K562 (cell line): ENCODE results near the gene PRKCE. TPM values are rescaled to one million over a fixed set of nuclear protein-coding genes. Genes with fewer than 3 reads are reported as not detected.

Experiments used
- ATAC-seq: fragments of 200-7000 bp; cut with Tn5 transposase; 3 replicates; pipeline ENCODE4 v1.9.1; 2020; ENCODE audit warnings: moderate library complexity
- BruUV-seq: library from RNA; stranded (reverse); fragments of 400-500 nt; replicated peaks from 2 replicates; lab custom pipeline; 2021; lab: Mats Ljungman, UMichigan
- CTCF ChIA-PET: fragments of 300-600 bp; formaldehyde crosslinking; extraction: SDS; loops from one replicate; lab custom pipeline; 2021; ENCODE audit warnings: low intra/inter-chr PET ratio; lab: Yijun Ruan, JAX
- POLR2A ChIA-PET: fragments of 300-600, 350-650 bp; sonication (Branson Sonifier 250); formaldehyde crosslinking; extraction: SDS; loops from one replicate; lab custom pipeline; 2021; ENCODE audit warnings: antibody characterized with exemption, inconsistent platforms; lab: Yijun Ruan, JAX
- DNase-seq, 4 experiments: peaks; one replicate each; pipeline versions ENCODE4 v3.0.0 to v3.0.0-alpha.2; 2011 to 2018; ENCODE audit warnings: low spot score in 3 of 4, mixed read lengths in 3 of 4; ENCODE audit errors: extremely low read depth in 1 of 4
- FAIRE-seq: peaks from 2 replicates; lab custom pipeline; 2011; peaks lifted over from hg19 to GRCh38; lab: Jason Lieb, UNC
- H2AFZ ChIP-seq: 2 replicates; pipeline ENCODE4 v1.6.0; 2011; ENCODE audit warnings: low read depth, low read length, control low read depth, inconsistent platforms
- H3K27ac ChIP-seq: fragments of 200-600 bp; 3 replicates; pipeline ENCODE4 v1.8.0; 2011; ENCODE audit warnings: low read depth, mild to moderate bottlenecking, control low read depth, inconsistent platforms, low read length, moderate library complexity, mixed read lengths; ENCODE audit errors: extremely low read depth
- H3K27me3 ChIP-seq, 2 experiments: fragments of 300-600 bp in 1 of 2; 2 replicates in 1 of 2; 3 replicates in 1 of 2; pipeline versions ENCODE4 v1.6.0 to v1.8.0; 2011; ENCODE audit warnings: inconsistent platforms in 2 of 2, low read length in 2 of 2, mild to moderate bottlenecking in 1 of 2, mixed read lengths in 1 of 2, moderate library complexity in 1 of 2; ENCODE audit not compliant: control insufficient read depth in 2 of 2, insufficient read depth in 2 of 2
- H3K36me3 ChIP-seq: fragments of 300-600 bp; 3 replicates; pipeline ENCODE4 v1.8.0; 2011; ENCODE audit warnings: mild to moderate bottlenecking, low read length, inconsistent platforms; ENCODE audit not compliant: control insufficient read depth, insufficient read depth
- H3K4me1 ChIP-seq, 2 experiments: fragments of 200-600 bp in 1 of 2; replicated peaks in 1 of 2; 2 replicates in 1 of 2; 3 replicates in 1 of 2; pipeline versions ENCODE4 v1.5.1 to v1.8.0; 2011; ENCODE audit warnings: inconsistent platforms in 2 of 2, low read length in 2 of 2, mild to moderate bottlenecking in 1 of 2, mixed read lengths in 1 of 2, moderate library complexity in 1 of 2; ENCODE audit not compliant: control insufficient read depth in 2 of 2, insufficient read depth in 2 of 2
- H3K4me2 ChIP-seq: 2 replicates; pipeline ENCODE4 v1.6.1; 2011; ENCODE audit warnings: low read length, control low read depth, inconsistent platforms, mixed read lengths; ENCODE audit not compliant: insufficient read depth
- H3K4me3 ChIP-seq: fragments of 200-600 bp; sonication (generic), shearing (Covaris generic); 2 replicates; pipeline ENCODE4 v1.5.1; 2016; ENCODE audit warnings: control low read depth, inconsistent platforms
- H3K79me2 ChIP-seq: fragments of 200-600 bp; 3 replicates; pipeline ENCODE4 v1.8.0; 2011; ENCODE audit warnings: low read length, inconsistent platforms; ENCODE audit not compliant: control insufficient read depth, insufficient read depth
- H3K9ac ChIP-seq, 2 experiments: 2 replicates each; pipeline versions ENCODE4 v1.6.0 to v1.6.1; 2011; ENCODE audit warnings: low read depth in 2 of 2, low read length in 2 of 2, control low read depth in 1 of 2, inconsistent platforms in 1 of 2, mild to moderate bottlenecking in 1 of 2, mixed read lengths in 1 of 2; ENCODE audit not compliant: insufficient read depth in 1 of 2
- H3K9me1 ChIP-seq: one replicate; pipeline ENCODE4 v1.6.0; 2011; ENCODE audit warnings: inconsistent platforms, mild to moderate bottlenecking, low read length, moderate library complexity; ENCODE audit not compliant: control insufficient read depth, insufficient read depth
- H3K9me3 ChIP-seq: replicated peaks from 2 replicates; pipeline ENCODE4 v1.5.1; 2011; ENCODE audit warnings: low read depth, low read length, inconsistent platforms; ENCODE audit not compliant: control insufficient read depth, insufficient read depth
- H4K20me1 ChIP-seq: replicated peaks from 2 replicates; pipeline ENCODE4 v1.6.1; 2011; ENCODE audit warnings: low read length, inconsistent platforms, mixed read lengths; ENCODE audit not compliant: control insufficient read depth, insufficient read depth
- ARHGAP35 ChIP-seq: fragments of 450-650 bp; IDR thresholded peaks from 2 replicates; pipeline ENCODE4 v1.6.1; 2018; ENCODE audit not compliant: partially characterized antibody
- CEBPZ ChIP-seq: fragments of 150-350 bp; IDR thresholded peaks from 2 replicates; pipeline ENCODE4 v1.6.1; 2014; ENCODE audit warnings: low read depth, mild to moderate bottlenecking, low read length, borderline replicate concordance
- FOXP1 ChIP-seq: sonication (generic); formaldehyde crosslinking; IDR thresholded peaks from 2 replicates; pipeline ENCODE4 v1.8.0; 2022; ENCODE audit warnings: mild to moderate bottlenecking, missing genetic modification reagents
- L3MBTL2 ChIP-seq: fragments of 450-650 bp; IDR thresholded peaks from 2 replicates; pipeline ENCODE4 v1.6.1; 2016; ENCODE audit warnings: mild to moderate bottlenecking, moderate library complexity
- MCM2 ChIP-seq: fragments of 450-650 bp; IDR thresholded peaks from 2 replicates; pipeline ENCODE4 v1.6.1; 2017; ENCODE audit warnings: low read depth, mild to moderate bottlenecking
- NR3C1 ChIP-seq: sonication (generic); formaldehyde crosslinking; IDR thresholded peaks from 2 replicates; pipeline ENCODE4 v1.8.1; 2022; ENCODE audit warnings: missing genetic modification reagents
- POLR2A ChIP-seq: fragments of 450-650 bp; conservative IDR thresholded peaks from 2 replicates; pipeline ENCODE4 v1.6.1; 2016
- POLR2AphosphoS2 ChIP-seq: IDR thresholded peaks from 2 replicates; pipeline ENCODE4 v1.6.1; 2012; ENCODE audit warnings: low read length, improper control_type of control experiment
- ZNF253 ChIP-seq: fragments of 250-450 bp; sonication (Bioruptor Pico); conservative IDR thresholded peaks from 2 replicates; pipeline ENCODE4 v1.6.1; 2021; ENCODE audit warnings: mild to moderate bottlenecking
- WGBS: fragments of 100-300 bp; shearing (Covaris generic); methylation state at CpG from one replicate; pipeline ENCODE4 v1.1.6; 2016; ENCODE audit warnings: low coverage, mixed read lengths; ENCODE audit not compliant: insufficient coverage; ENCODE audit errors: missing lambda C conversion rate; 5-methylcytosine and 5-hydroxymethylcytosine counted together
- in situ Hi-C: fragments of 300-500 bp; cut with MboI; formaldehyde crosslinking; loops from 4 replicates; pipeline ENCODE4 v1.15.0; 2018; ENCODE audit warnings: inconsistent platforms, mixed read lengths
- intact Hi-C: fragments of 100-400 bp; cut with micrococcal nuclease; formaldehyde crosslinking; loops from 2 replicates; pipeline ENCODE4 v1.14.2; 2022
- polyA plus RNA-seq, 8 experiments: library from polyadenylated mRNA; depleted of rRNA in 4 of 8; stranded (reverse) in 5 of 8; unstranded in 3 of 8; fragments of >200 nt; fragmentation: Nextera tagmentation in 2 of 8; fragmentation: Illumina TruSeq in 1 of 8; extraction: Ambion mirVana in 2 of 8; extraction: Trizol in 1 of 8; gene quantifications; 2 replicates each; pipeline versions ENCODE4 v1.2.1 to v1.2.3, GENCODE V29; 2011 to 2014; ENCODE audit warnings: inconsistent platforms in 1 of 8, missing spikeins in 1 of 8
- total RNA-seq, 7 experiments: library from RNA; depleted of rRNA in 6 of 7; stranded (reverse); fragments of >200 nt in 6 of 7; fragmentation: Illumina TruSeq in 2 of 7; extraction: Trizol in 2 of 7; gene quantifications; 2 replicates each; pipeline versions ENCODE4 v1.2.1 to v1.2.3, GENCODE V29; 2011 to 2021; ENCODE audit warnings: low replicate concordance in 1 of 7

Gene PRKCE
- total and polyA plus RNA-seq, 9 of the 15 experiments (the other 6 are each of a cell fraction or from before 2014, with no cell fraction given): 0.06 to 1.0 (median 0.22) TPM; not detected in 1

GRCh38 chr2:45753381-45753780 lies 101.9 kb downstream of the PRKCE start:
- intact Hi-C loops: no loop called here
- POLR2A ChIA-PET: interaction anchor here (0.6 kb wide), 1 partner anchor 431 kb away, joined by 4 read pairs; no protein-coding TSS in a partner anchor
- in situ Hi-C loops: no loop called here

More at GRCh38 chr2:45753381-45753780, 101.9 kb downstream of the PRKCE start:
- BruUV-seq: no TSS peak
- 7% methylated on average over 4 of the region's 4 CpGs for WGBS
- no peak overlapping the region for H2AFZ ChIP-seq
- H3K9me3 ChIP-seq: no peaks in the 10 kb centered on the region
- H3K27me3 ChIP-seq: peaks cover 21 to 41% of the 10 kb centered on the region in 2 experiments
- ATAC-seq: no peak
- H3K9me1 ChIP-seq: no peaks in the 10 kb centered on the region
- no peaks in the 10 kb centered on the region for H3K4me1 ChIP-seq
- TF ChIP-seq L3MBTL2: no peak
- no peak for TF ChIP-seq NR3C1 (CRISPR knock-in tag)
- no peak for TF ChIP-seq FOXP1 (CRISPR knock-in tag)
- TF ChIP-seq MCM2: no peak
- TF ChIP-seq ARHGAP35: no peak
- TF ChIP-seq ZNF253 (CRISPR knock-in tag): no peak
- no peak for TF ChIP-seq POLR2AphosphoS2
- no peak for TF ChIP-seq CEBPZ
- TF ChIP-seq POLR2A: no peak
- no peaks in the 10 kb centered on the region for H4K20me1 ChIP-seq
- no peak overlapping the region for H3K27ac ChIP-seq
- H3K4me3 ChIP-seq: no peak overlapping the region
- no peak overlapping the region for H3K9ac ChIP-seq
- no peak for DNase-seq
- H3K79me2 ChIP-seq: no peaks in the 10 kb centered on the region
- H3K36me3 ChIP-seq: no peaks in the 10 kb centered on the region
- H3K4me2 ChIP-seq: no peak overlapping the region
- no peak for FAIRE-seq
- CTCF ChIA-PET: no interaction called here
